ENCODE data around the gene MAP4K2. TPM values are rescaled to one million over a fixed set of nuclear protein-coding genes. Genes with fewer than 3 reads are reported as not detected.
A peak's percentile ranks its signal among the peaks of the same experiment; 100 is the strongest.

The MAP4K2 gene
- total RNA-seq, 4 donors from 2014 or later = 13.6 to 20.4 (median 15.3) TPM

- DNase-seq (ENCODE audit: low spot score in 2 of 2) = peak; percentile 90 to 92
- H3K27me3 ChIP-seq = peaks cover 43% of the 10 kb centered on the region
- peaks cover 44% of the 10 kb centered on the region for H3K4me1 ChIP-seq
- H3K36me3 ChIP-seq = no peaks in the 10 kb centered on the region
- TF ChIP-seq POLR2AphosphoS5 (IDR thresholded peaks at IDR 0.05) (peak in 1 of 3 donors; percentile 44), POLR2A (IDR thresholded peaks at IDR 0.05) (no peak), CTCF (IDR thresholded peaks at IDR 0.05) (peak in 1 of 2 donors; percentile 79)
- H3K27ac ChIP-seq = peak overlapping the region; percentile 70
- peak overlapping the region; percentile 45 for H3K4me3 ChIP-seq
- no peaks in the 10 kb centered on the region for H3K9me3 ChIP-seq
- 0% methylated on average over 4 of the region's 58 CpGs for WGBS
Measured at GRCh38 chr11:64742889-64743590, 60.0 kb downstream of the MAP4K2 start.

GRCh38 chr11:64742087-64742888 is 60.7 kb downstream of the MAP4K2 start:
- Histone ChIP-seq H3K27ac (no peak overlapping the region), H3K4me1 (peaks cover 44% of the 10 kb centered on the region), H3K9me3 (no peaks in the 10 kb centered on the region), H3K27me3 (peaks cover 43% of the 10 kb centered on the region), H3K4me3 (peak overlapping the region; percentile 45), H3K36me3 (no peaks in the 10 kb centered on the region)
- DNase-seq (ENCODE audit: low spot score in 2 of 2) = no peak
- 9% methylated on average over 36 of the region's 54 CpGs for WGBS
- TF ChIP-seq EP300 (IDR thresholded peaks at IDR 0.05) = no peak
- TF ChIP-seq POLR2AphosphoS5 (IDR thresholded peaks at IDR 0.05) = no peak
- TF ChIP-seq POLR2A (IDR thresholded peaks at IDR 0.05) = no peak
- no peak for TF ChIP-seq CTCF (IDR thresholded peaks at IDR 0.05)

- H3K27ac ChIP-seq = no peak overlapping the region
- H3K4me1 ChIP-seq = peaks cover 44% of the 10 kb centered on the region
- whole genome bisulfite sequencing = 52% methylated on average over 23 of the region's 24 CpGs
- TF ChIP-seq CTCF (IDR thresholded peaks at IDR 0.05) (no peak), POLR2AphosphoS5 (IDR thresholded peaks at IDR 0.05) (no peak), POLR2A (IDR thresholded peaks at IDR 0.05) (no peak), EP300 (IDR thresholded peaks at IDR 0.05) (no peak)
- no peaks in the 10 kb centered on the region for H3K9me3 ChIP-seq
- H3K36me3 ChIP-seq = no peaks in the 10 kb centered on the region
- no peak for DNase-seq (ENCODE audit: low spot score in 2 of 2)
- H3K27me3 ChIP-seq = peaks cover 43% of the 10 kb centered on the region
- peak overlapping the region; percentile 45 for H3K4me3 ChIP-seq
Measured at GRCh38 chr11:64741375-64742086, 61.5 kb downstream of the MAP4K2 start.

- Histone ChIP-seq H3K27me3 (peaks cover 40% of the 10 kb centered on the region), H3K4me1 (peaks cover 32% of the 10 kb centered on the region), H3K9me3 (no peaks in the 10 kb centered on the region), H3K27ac (no peak overlapping the region), H3K36me3 (no peaks in the 10 kb centered on the region), H3K4me3 (no peak overlapping the region)
- TF ChIP-seq CTCF (IDR thresholded peaks at IDR 0.05) = no peak
- no peak for TF ChIP-seq POLR2AphosphoS5 (IDR thresholded peaks at IDR 0.05)
- TF ChIP-seq POLR2A (IDR thresholded peaks at IDR 0.05) = no peak
- TF ChIP-seq EP300 (IDR thresholded peaks at IDR 0.05) = no peak
- 98% methylated on average over 11 of the region's 12 CpGs for WGBS
- DNase-seq (ENCODE audit: low spot score in 2 of 2) = no peak
Measured at GRCh38 chr11:64739871-64740270, 63.1 kb downstream of the MAP4K2 start.

All from suprapubic skin (tissue), 4 donors.